K562 (cell line): ENCODE data around the gene PRKACA. TPM values are rescaled to one million over a fixed set of nuclear protein-coding genes. Genes with fewer than 3 reads are reported as not detected.

Experiments used
- BACH1 ChIP-seq: fragments of 200-800 bp; sonication (Bioruptor generic); IDR thresholded peaks from 2 replicates; pipeline ENCODE4 v1.6.1; 2016; ENCODE audit warnings: missing genetic modification characterization, missing compliant biosample characterization
- BCOR ChIP-seq: fragments of 450-650 bp; IDR thresholded peaks from 2 replicates; pipeline ENCODE4 v1.6.1; 2016
- CCNT2 ChIP-seq: IDR thresholded peaks from 2 replicates; pipeline ENCODE4 v1.6.1; 2011; ENCODE audit warnings: borderline replicate concordance, low read depth, mild to moderate bottlenecking, moderate library complexity, mixed read lengths, low read length; ENCODE audit not compliant: insufficient read length; ENCODE audit errors: extremely low read depth
- CEBPG ChIP-seq, 3 experiments: fragments of 200-800 bp in 1 of 3; sonication (Bioruptor generic) in 1 of 3; sonication (generic) in 1 of 3; formaldehyde crosslinking in 1 of 3; IDR thresholded peaks in 2 of 3; conservative IDR thresholded peaks in 1 of 3; 2 replicates each; pipeline versions ENCODE4 v1.6.1 to v1.8.0; 2016 to 2022; ENCODE audit warnings: missing compliant biosample characterization in 2 of 3, missing genetic modification characterization in 2 of 3, mild to moderate bottlenecking in 1 of 3, missing genetic modification reagents in 1 of 3
- DMBX1 ChIP-seq: fragments of 250-450 bp; sonication (Bioruptor Pico); IDR thresholded peaks from 2 replicates; pipeline ENCODE4 v1.8.0; 2022; ENCODE audit warnings: inconsistent platforms, mild to moderate bottlenecking, moderate library complexity, borderline replicate concordance
- GATAD2B ChIP-seq: fragments of 450-650 bp; IDR thresholded peaks from 2 replicates; pipeline ENCODE4 v1.6.1; 2017; ENCODE audit warnings: mild to moderate bottlenecking, borderline replicate concordance
- HDAC2 ChIP-seq: fragments of 450-650 bp; IDR thresholded peaks from 2 replicates; pipeline ENCODE4 v1.6.1; 2016; ENCODE audit warnings: mild to moderate bottlenecking
- HDAC8 ChIP-seq: fragments of 450-650 bp; IDR thresholded peaks from 2 replicates; pipeline ENCODE4 v1.6.1; 2016; ENCODE audit warnings: mild to moderate bottlenecking, missing genetic modification characterization, moderate library complexity, missing compliant biosample characterization
- HDGF ChIP-seq: fragments of 450-650 bp; IDR thresholded peaks from 2 replicates; pipeline ENCODE4 v1.6.1; 2016
- HIVEP1 ChIP-seq: fragments of 250-450 bp; sonication (Bioruptor Pico); IDR thresholded peaks from 2 replicates; pipeline ENCODE4 v1.4.0; 2020; ENCODE audit warnings: mild to moderate bottlenecking
- KDM2B ChIP-seq: fragments of 250-450 bp; sonication (Bioruptor Pico); IDR thresholded peaks from 2 replicates; pipeline ENCODE4 v1.8.0; 2021; ENCODE audit warnings: mild to moderate bottlenecking, moderate library complexity
- MCM3 ChIP-seq: fragments of 450-650 bp; IDR thresholded peaks from 2 replicates; pipeline ENCODE4 v1.6.1; 2016
- NCOR1 ChIP-seq: fragments of 450-650 bp; IDR thresholded peaks from 2 replicates; pipeline ENCODE4 v1.6.1; 2016; ENCODE audit warnings: mild to moderate bottlenecking, moderate library complexity
- NONO ChIP-seq, 2 experiments: fragments of 200-400 bp in 1 of 2; fragments of 450-650 bp in 1 of 2; formaldehyde crosslinking in 1 of 2; IDR thresholded peaks; 2 replicates each; pipeline ENCODE4 v1.6.1; 2017; ENCODE audit warnings: low read depth in 2 of 2, mild to moderate bottlenecking in 2 of 2, moderate library complexity in 2 of 2, low read length in 1 of 2
- POLR2G ChIP-seq: fragments of 200-400 bp; formaldehyde crosslinking; IDR thresholded peaks from 2 replicates; pipeline ENCODE4 v1.6.1; 2017; ENCODE audit warnings: low read depth, mild to moderate bottlenecking, antibody characterized with exemption, low read length, moderate library complexity
- TEAD4 ChIP-seq, 2 experiments: sonication (generic) in 1 of 2; formaldehyde crosslinking in 1 of 2; IDR thresholded peaks; 2 replicates each; pipeline versions ENCODE4 v1.6.1 to v1.8.0; 2012 to 2022; ENCODE audit warnings: borderline replicate concordance in 1 of 2, inconsistent platforms in 1 of 2, low read length in 1 of 2, mild to moderate bottlenecking in 1 of 2, missing genetic modification reagents in 1 of 2
- VEZF1 ChIP-seq: fragments of 200-800 bp; sonication (Bioruptor generic); IDR thresholded peaks from 2 replicates; pipeline ENCODE4 v1.6.1; 2017; ENCODE audit warnings: missing genetic modification characterization, missing compliant biosample characterization
- ZNF184 ChIP-seq: sonication (generic); formaldehyde crosslinking; IDR thresholded peaks from 2 replicates; pipeline ENCODE4 v1.5.0; 2020; ENCODE audit warnings: missing genetic modification reagents
- ZNF311 ChIP-seq: fragments of 250-450 bp; sonication (Bioruptor Pico); IDR thresholded peaks from 2 replicates; pipeline ENCODE4 v1.4.0; 2020; ENCODE audit warnings: mild to moderate bottlenecking, moderate library complexity
- ZNF354B ChIP-seq: fragments of 250-450 bp; sonication (Bioruptor Pico); IDR thresholded peaks from 2 replicates; pipeline ENCODE4 v1.4.0; 2020
- ZNF586 ChIP-seq: fragments of 450-650 bp; formaldehyde crosslinking; conservative IDR thresholded peaks from 2 replicates; pipeline ENCODE4 v1.4.0; 2020; ENCODE audit warnings: mild to moderate bottlenecking, moderate library complexity
- polyA plus RNA-seq, 8 experiments: library from polyadenylated mRNA; depleted of rRNA in 4 of 8; stranded (reverse) in 5 of 8; unstranded in 3 of 8; fragments of >200 nt; fragmentation: Nextera tagmentation in 2 of 8; fragmentation: Illumina TruSeq in 1 of 8; extraction: Ambion mirVana in 2 of 8; extraction: Trizol in 1 of 8; gene quantifications; 2 replicates each; pipeline versions ENCODE4 v1.2.1 to v1.2.3, GENCODE V29; 2011 to 2014; ENCODE audit warnings: inconsistent platforms in 1 of 8, missing spikeins in 1 of 8
- total RNA-seq, 7 experiments: library from RNA; depleted of rRNA in 6 of 7; stranded (reverse); fragments of >200 nt in 6 of 7; fragmentation: Illumina TruSeq in 2 of 7; extraction: Trizol in 2 of 7; gene quantifications; 2 replicates each; pipeline versions ENCODE4 v1.2.1 to v1.2.3, GENCODE V29; 2011 to 2021; ENCODE audit warnings: low replicate concordance in 1 of 7
- TF ChIP-seq, protein P1 (sequence below): fragments of 250-450 bp; sonication (Bioruptor Pico); IDR thresholded peaks from 2 replicates; pipeline ENCODE4 v1.4.0; 2020; ENCODE audit warnings: mild to moderate bottlenecking
- TF ChIP-seq, protein P2 (sequence below): fragments of 250-450 bp; sonication (Bioruptor Pico); IDR thresholded peaks from 2 replicates; pipeline ENCODE4 v1.8.0; 2021; ENCODE audit warnings: moderate library complexity, mild to moderate bottlenecking, inconsistent platforms
- TF ChIP-seq, protein P3 (sequence below): fragments of 450-650 bp; conservative IDR thresholded peaks from 2 replicates; pipeline ENCODE4 v1.6.1; 2016; ENCODE audit warnings: missing genetic modification characterization, low read depth, mild to moderate bottlenecking, missing compliant biosample characterization, moderate library complexity

Gene PRKACA
- total and polyA plus RNA-seq, 9 of the 15 experiments (the other 6 are each of a cell fraction or from before 2014, with no cell fraction given): 1.2 to 63.1 (median 13.0) TPM

- no peak for TF ChIP-seq ZNF311 (CRISPR knock-in tag)
- TF ChIP-seq VEZF1 (CRISPR knock-in tag): peak; percentile 94
- peak; percentile 79 for TF ChIP-seq TEAD4 (IDR thresholded peaks at IDR 0.05; ENCODE audit: low read length)
- peak; percentile 28; the same call in 1 of the 2 replicates for TF ChIP-seq TEAD4 (CRISPR knock-in tag; IDR thresholded peaks at IDR 0.05; ENCODE audit: borderline replicate concordance)
- no peak for TF ChIP-seq GATAD2B
- TF ChIP-seq DMBX1 (CRISPR knock-in tag): no peak
- TF ChIP-seq, protein P1, sequence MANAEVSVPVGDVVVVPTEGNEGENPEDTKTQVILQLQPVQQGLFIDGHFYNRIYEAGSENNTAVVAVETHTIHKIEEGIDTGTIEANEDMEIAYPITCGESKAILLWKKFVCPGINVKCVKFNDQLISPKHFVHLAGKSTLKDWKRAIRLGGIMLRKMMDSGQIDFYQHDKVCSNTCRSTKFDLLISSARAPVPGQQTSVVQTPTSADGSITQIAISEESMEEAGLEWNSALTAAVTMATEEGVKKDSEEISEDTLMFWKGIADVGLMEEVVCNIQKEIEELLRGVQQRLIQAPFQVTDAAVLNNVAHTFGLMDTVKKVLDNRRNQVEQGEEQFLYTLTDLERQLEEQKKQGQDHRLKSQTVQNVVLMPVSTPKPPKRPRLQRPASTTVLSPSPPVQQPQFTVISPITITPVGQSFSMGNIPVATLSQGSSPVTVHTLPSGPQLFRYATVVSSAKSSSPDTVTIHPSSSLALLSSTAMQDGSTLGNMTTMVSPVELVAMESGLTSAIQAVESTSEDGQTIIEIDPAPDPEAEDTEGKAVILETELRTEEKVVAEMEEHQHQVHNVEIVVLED (CRISPR knock-in tag): no peak; the same call in none of the 2 replicates
- no peak for TF ChIP-seq NONO (IDR thresholded peaks at IDR 0.05; ENCODE audit: low read depth in 2 of 2, low read length in 1 of 2)
- no peak for TF ChIP-seq ZNF586 (CRISPR knock-in tag)
- peak; percentile 93 for TF ChIP-seq POLR2G
- peak; percentile 81 for TF ChIP-seq CEBPG (CRISPR knock-in tag; IDR thresholded peaks at IDR 0.05)
- peak; percentile 70 to 78; a peak in 3 of 4 replicates for TF ChIP-seq CEBPG (tag; conservative IDR thresholded peaks at IDR 0.05 in 1 of 2, IDR thresholded peaks at IDR 0.05 in 1 of 2)
- TF ChIP-seq CCNT2: peak; percentile 45
- TF ChIP-seq, protein P2, sequence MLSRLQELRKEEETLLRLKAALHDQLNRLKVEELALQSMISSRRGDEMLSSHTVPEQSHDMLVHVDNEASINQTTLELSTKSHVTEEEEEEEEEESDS: no peak
- TF ChIP-seq HDAC2: no peak
- no peak for TF ChIP-seq NCOR1
- TF ChIP-seq ZNF184 (CRISPR knock-in tag): no peak
- no peak for TF ChIP-seq MCM3
- no peak for TF ChIP-seq BACH1 (tag)
- TF ChIP-seq KDM2B (CRISPR knock-in tag): no peak
- TF ChIP-seq, protein P3, sequence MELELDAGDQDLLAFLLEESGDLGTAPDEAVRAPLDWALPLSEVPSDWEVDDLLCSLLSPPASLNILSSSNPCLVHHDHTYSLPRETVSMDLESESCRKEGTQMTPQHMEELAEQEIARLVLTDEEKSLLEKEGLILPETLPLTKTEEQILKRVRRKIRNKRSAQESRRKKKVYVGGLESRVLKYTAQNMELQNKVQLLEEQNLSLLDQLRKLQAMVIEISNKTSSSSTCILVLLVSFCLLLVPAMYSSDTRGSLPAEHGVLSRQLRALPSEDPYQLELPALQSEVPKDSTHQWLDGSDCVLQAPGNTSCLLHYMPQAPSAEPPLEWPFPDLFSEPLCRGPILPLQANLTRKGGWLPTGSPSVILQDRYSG (tag): no peak
- TF ChIP-seq HIVEP1 (CRISPR knock-in tag): no peak
- TF ChIP-seq HDGF: no peak
- TF ChIP-seq HDAC8: no peak
- no peak for TF ChIP-seq ZNF354B
- TF ChIP-seq BCOR: no peak
Observed at GRCh38 chr19:14080887-14081796, 36.4 kb downstream of the PRKACA start (continued).
